Stimulated activated CD4-positive, alpha-beta T cell treated with anti-CD3 and anti-CD28 coated beads, Interleukin-1b, Interleukin-23, amount 100 ng/mL, for 48 hours (primary cell): ENCODE results near the gene PGBD5.

ENCODE experiments used
- DNase-seq: peaks from one replicate; pipeline ENCODE4 v3.0.0-alpha.2; 2020

Gene PGBD5

DNA sequence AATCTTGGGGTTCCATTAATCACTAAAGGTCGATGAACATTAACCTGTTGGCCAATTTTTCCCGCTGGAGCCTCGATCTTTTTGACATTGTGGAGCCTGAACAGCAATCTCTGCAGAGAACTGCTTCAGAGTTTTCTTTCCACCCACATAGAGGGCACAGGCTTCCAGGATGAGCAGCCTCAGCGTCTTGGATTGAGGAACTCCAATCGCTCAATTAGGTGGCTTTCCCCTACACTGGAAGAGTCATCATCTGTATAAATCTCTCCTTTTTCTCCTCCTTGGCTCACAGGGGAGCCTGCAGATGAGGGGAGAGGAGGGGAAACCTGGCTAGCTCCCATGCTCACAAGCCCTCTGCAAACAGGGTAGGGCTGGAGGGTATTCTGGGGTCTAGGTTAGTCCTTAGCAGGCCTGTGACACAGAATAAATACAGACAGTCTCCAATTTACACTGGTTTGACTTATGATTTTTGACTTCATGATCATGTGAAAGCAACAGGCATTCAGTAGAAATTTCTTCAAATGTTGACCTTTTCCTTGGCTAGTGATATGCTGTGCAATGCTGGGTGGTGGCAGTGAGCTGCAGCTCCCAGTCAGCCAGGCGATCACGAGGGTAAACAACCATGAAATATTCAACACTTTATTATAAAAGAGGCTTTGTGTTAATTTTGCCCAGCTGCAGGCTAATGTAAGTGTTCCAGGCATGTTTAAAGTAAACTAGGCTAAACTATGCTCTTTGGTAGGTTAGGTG lies 80.8 kb downstream of the PGBD5 start:
- no peak for DNase-seq

DNA sequence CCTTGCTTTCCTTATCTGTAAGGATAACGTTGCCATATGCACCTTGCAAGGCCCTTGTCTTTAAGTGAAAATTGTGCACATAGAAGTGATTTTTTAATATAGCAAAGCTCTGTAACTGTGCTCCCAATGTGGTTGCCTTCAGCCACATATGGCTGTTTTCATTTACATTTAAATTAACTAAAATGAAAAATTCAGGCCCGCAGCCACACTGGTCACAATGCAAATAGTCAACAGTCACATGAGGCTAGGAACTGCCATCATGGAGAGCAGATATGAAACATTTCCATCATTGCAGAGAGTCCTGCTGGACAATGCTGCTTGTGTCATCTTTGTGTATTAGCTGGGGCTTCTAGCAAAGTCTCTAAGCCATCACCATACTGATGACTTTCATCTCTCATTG lies 83.4 kb downstream of the PGBD5 start:
- no peak for DNase-seq

DNA sequence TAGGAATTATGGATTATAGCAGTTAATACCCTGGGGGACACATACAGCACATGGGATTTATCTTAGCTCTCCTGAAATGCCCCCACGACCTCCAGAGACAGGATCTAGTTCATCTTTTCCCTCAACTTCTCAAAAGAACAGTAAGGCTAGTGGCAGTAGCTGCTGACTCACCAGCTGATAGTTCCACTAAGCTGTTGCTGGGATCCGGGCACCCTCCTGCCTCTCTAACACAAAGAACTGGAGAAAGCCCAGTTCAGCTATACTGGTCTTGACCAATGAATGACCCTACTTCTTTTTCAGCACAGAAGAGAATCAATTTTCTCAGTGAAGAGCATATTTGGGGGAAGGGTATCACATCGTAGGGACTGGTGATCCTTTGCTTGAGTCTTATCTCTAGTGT lies 84.1 kb downstream of the PGBD5 start:
- DNase-seq: no peak

DNA sequence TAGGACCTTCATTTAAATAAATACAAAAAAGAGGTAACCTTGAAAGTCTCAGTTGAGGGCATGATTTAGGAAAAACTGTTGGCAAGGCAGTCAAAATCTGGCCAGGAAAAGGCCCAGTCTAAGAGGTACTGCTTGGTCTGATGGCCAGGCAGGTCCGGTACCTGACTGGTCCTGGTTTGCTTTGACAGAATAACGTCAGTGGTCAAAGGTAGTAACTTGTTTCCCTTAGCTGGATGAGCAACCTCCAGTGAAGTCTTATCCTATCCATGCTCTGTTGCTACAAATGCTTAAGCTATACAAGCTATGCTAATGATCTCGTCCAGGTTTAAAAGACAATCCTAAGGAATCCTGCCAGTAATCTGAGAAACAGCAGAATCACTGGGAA lies 85.0 kb downstream of the PGBD5 start:
- no peak for DNase-seq

DNA sequence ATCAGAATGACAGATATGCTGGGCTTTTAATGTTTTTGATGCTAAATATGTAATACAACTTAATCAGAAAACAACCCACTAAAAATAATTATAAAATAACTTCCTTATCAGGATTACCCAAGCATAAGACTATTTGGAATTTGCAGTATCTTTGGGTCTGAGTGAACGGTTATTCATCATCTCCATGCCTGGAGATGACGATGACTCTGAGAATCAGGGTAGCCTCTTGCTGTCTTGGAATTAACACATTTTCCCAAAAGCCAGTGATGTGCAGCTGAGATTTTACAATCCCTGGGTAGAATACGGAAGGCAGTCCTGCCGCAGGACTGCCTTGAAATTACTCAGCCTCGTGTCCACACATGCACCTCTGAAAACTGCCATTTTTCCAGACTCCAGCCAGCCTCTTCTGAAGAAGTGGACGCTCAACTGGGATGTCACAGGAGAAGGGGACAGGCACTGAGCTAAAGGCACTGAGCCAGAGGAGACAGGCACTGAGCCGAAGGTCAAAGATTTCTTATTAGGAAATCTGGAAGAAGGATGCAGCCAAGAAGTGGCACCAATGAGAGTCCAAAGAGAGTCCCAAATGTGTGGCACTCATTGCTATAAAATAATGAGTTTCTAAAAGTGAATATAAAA lies 85.5 kb downstream of the PGBD5 start:
- DNase-seq: no peak

DNA sequence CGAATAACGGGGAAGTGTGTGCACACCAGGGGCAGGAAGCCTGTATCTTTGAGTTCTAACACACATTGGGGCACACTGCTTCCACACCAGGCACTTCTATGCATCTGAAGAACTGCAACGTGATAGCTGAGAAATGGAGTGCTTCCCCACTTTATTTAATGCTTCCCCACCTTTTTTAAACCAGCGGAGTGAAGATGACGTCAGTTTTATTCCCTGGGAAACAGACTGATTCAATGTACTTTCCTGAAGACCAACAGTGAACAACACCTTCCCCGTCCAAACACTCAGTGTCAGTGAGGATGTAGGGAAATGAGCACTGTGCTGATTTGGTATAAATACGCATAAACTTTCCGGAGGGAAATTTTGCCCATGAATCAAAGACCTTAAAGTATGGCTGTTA lies 87.1 kb downstream of the PGBD5 start:
- DNase-seq: no peak

DNA sequence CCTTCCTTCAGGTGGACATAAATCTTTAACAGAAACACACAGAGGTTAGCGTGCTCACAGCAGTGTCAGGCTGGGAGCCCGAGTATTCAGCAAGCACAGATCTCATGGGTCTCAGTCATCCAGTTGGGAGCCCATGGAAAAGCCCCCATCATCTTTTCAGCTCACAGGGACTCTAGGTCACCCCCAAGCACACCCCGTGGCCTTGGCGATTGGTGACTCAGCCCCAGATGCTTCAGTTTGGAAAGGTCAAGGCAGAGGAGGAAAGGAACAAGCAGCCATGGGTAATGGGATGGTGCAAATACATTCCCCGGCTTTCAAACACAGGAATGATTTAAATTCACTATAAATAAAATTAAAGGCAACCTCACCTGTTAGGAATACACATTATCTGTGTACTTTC lies 88.9 kb downstream of the PGBD5 start:
- DNase-seq: no peak

DNA sequence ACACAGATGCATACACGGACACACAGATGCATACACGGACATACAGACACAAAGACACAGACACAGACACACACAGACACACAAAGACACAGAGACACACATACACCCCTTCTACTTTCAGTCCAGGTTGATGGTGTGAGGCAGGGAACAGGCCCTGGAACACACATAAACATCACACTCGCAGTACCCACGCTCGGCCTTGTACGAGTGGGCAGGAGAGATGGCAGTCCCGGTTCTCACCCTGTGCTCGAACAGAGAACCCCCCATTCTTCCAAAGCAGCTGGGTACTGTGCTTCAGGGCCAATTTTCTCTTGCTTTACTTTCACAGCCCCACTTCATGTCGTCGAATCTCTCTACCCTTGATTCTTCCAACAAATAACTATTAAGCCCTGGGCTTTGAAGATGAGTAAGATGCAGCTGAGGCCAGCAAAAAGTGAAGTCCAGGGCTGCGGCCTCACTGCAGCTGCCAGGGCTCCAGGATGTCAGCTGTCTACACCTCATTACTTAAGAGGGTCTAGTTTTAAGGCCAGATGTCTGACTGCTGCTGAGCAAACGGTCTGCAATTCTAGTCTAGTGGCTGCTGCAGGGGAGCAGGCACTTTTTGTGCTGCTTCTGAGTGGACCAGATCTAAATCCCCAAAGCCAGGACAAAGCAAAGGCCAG lies 90.1 kb downstream of the PGBD5 start:
- DNase-seq: no peak

DNA sequence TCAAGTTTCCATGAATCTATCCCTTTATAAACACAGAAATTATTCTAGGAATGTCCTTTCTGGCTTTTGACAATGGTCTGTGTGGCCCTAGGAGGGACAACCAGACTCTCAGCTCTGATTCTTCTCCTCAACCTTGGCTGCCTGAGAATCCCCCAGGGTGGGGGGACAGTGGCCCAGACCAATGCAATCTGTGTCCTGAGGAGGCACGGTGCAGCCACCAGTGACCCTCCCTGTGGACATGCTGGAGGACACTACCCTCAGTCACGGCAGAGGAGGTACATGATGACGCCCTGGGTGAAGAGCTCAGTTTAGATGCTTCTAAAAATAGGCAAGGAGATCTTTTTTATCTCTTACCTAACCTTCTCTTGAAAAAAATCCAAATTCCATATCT lies 91.7 kb downstream of the PGBD5 start:
- no peak for DNase-seq

DNA sequence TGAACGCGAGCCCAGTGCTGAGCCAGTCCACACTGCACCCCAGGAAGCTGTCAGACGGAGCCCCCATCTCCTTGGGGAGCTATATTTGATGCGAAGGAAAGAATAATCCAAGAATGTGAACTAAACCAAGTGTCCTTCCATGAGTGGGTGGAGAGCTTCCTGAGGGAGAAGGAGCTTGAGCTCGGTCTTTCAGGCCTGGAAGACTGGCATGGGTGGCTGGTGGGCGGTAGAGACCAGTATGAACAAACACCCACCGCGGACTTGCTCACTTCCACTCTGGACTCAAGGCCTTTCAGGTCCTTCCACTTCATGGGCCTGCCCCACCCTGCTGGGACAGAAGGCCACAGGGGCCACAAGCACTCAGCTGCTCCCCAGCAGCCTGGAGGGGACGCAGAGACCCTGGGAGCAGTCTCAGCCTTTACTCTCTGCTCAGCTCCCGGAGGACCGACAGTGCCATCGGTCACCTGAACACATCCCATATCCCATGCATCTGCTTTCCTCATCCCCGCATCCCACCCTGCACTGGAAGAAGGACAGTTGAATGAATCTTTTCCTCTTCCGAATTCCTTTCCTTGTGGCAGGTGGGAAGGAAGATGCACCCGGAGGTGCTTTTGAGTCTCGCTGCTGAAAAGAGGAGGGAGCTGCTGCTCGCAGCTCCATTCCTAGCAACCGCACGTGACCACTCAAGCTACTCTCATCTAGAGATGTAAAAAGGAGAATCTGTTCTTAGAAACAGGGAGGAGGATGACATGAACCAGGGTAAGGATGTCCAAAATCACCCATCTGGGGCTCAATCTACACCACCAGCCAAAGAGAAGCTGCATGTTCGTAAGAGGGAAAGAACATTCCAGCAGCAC lies 92.3 kb downstream of the PGBD5 start:
- DNase-seq: no peak

DNA sequence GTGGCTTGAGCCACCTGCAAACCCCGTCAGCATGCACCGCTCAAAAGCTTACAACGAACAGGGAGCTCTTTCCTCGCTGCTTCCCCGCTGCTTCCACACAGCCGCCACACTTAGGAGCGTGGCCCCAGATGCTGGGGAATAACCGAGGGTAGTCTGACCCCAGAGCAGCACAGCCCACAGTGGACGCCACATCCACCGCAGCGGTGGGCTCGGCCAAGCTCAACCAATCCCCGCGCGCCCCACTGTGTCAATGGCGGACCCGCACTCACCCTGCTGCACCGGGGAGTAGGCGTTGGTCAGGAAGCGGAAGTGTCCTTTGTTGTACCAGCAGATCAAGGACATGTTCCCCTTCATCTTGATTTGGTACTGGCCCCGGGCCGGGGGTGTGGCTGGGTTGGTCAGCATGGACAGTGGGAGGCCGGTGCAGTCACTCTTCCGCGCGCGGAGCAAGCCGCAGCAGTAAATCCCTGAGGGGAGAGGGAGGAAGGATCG lies 93.5 kb downstream of the PGBD5 start:
- DNase-seq: no peak

DNA sequence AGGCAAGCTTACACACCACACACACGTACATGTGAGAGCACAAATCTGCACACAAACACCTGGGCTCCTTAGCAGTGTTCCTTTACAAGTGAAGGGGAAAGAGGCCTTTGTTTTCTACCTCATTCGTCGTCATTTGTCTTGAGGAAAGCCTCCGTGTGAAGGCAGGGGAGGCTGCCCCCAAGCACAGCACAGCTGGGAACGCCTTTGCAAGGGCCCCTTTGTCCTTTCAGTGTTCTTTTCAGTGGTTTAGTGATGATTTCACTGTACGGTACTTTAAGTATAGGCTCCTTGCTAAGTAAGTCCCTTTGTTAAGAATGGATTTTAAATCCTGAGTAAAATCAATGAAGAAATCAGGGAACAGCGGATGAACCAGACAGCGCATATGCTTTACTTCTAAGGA lies 94.1 kb downstream of the PGBD5 start:
- DNase-seq: no peak

DNA sequence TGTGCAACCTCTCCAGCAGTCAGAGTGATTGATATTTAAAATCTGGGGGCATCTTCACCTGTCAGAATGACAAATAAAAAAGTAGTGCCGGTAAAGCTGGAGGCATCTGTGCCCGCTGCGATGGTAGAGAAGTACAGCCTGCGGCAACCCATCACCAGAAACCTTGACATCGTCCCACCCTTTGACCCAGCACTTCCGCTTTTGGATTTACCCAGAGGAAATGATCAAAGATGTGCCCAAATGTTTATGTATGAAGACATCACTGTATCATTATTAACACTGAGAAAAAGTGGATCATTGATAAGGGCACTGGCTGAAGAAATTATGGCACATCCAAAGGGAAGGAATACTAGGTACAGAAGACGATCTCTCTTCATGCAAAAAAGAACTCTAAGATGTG lies 96.0 kb downstream of the PGBD5 start:
- no peak for DNase-seq

DNA sequence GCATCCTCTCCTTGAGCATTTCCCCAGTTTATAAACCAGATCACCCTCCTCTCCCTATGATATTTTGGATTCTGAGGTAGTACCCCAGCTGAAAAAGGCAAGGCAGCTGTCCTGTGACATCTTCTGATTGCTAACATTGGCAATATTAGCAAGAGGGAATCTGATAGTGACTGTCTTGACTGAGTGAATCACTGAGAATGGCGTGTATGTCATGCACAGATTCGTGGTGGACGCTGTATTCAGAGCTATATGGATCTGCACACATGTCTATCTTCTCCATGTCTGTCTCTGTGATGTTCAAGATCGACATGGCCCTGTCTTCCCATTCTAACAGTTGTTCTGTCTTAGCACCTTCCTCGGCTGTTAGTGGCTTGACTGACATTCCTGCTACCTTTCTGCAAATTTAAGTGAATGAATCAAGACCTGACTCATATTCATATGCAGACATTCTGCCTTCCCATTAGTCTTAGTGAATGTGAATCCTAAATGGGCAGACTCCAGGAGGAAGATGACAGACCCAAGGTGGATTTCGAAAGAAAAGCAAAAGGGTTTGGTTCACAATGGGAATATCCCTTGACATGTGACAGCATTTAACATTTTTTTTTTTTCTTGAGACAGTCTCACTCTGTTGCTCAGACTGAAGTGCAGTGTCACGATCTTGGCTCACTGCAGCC lies 97.7 kb downstream of the PGBD5 start:
- no peak for DNase-seq

DNA sequence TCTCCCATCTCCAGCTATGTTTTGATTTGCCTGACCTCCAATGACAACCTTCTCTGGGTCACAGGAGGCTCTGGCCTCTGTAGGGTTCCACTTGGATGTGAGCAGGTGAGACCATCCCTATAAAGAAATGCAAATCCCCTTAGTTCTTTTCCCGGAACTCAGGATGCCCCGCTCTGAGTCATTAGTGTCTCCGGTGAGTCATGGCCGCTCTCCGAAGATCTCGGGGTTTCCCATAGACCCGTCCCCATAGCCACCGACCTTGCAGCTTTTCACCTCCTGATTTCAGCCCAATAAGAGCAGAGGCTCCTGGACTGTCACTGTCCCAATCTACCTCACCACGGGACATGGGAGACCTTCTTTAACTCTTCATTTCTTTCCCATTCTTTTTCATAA lies 98.2 kb downstream of the PGBD5 start:
- peak; percentile 35 for DNase-seq

DNA sequence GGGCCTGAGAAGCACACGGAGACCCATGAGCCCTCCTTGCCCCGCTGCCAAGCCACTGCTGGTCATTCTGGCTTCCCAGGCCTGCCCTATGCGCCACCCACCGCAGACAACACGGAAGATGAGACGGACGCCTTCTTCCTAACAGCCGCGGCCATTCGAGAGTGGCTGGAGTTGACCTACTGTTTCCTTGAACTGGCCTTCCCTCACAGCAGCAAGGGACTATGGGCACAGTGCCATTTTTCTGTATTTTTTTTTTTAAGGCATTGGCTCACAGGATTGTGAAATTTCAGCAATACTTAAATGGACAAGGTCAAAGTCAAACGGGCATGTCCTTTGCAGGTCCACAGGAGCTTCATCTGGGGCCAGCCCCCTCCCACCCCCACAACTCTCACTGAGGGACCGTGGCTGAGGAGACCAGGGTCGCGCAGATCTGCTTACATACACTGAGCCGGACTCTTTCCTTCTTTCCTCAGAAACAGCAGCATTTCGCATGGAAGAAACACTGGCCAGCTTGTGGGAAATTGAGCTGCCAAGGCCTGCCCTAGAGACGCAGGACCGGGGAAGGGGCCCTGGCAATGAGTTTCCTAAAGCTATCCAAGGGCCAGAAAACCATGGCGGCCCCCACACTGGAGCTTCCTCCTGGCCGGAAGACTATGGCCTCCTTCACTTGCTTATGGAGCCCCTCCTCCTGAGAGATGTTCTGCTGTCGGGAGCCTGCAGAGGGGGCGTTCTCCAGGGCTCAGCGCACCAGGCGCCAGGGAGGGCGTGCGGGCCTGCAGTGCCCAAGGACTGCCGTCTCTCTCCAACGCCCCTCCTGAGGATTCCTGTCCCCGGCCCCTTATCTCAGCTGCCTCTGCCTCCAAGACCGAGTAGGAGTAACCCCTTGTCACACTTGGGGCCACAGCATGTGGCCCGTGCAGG lies 98.9 kb downstream of the PGBD5 start:
- DNase-seq: no peak

DNA sequence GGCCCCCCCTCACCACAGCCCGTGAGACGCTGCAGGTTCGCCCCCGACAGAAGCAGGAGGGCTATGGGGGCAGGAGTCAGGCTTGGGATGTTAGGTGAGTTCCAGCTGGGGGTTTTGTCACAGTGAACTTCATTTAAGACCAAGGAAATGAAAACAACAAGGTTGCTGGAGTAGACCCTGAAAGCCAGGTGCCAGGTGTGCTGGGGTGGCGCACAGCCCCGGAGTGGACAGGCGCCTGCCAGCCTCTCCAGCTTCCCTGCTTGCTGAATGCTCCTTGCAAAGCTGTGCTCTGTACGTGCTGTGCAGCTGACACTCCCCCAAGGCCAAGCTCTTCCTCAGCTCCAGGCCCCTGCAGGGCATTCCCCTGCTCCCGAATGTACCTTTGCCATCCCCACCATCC lies 102.4 kb downstream of the PGBD5 start:
- DNase-seq: no peak

DNA sequence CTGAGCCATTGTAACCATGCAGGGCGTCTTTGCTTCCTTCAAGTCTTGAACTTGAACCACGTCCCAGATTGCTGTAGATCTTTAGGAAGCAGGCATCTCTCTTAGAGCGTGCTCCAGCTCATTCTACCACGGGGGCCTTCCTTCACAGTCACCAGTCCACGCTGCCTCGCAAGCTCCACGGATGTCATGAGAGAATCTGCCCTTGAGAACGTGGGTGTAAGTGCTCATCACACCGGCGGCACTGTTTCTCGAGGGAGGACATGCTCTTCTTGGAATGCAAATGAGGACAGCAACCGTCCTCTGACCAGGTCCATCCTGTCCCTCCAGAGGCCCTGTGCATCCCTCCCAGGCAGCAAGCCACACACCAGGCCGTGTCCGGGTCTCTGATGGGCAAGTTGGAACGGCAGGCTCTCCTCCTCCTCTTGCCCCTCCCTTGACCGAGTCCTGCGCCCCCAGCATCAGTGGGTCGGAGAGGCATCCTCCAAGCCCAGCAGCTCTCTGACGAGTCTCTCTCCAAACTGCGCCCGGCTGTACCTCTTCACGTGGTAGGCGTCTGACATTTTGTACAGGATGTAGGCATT lies 103.1 kb downstream of the PGBD5 start:
- DNase-seq: no peak

DNA sequence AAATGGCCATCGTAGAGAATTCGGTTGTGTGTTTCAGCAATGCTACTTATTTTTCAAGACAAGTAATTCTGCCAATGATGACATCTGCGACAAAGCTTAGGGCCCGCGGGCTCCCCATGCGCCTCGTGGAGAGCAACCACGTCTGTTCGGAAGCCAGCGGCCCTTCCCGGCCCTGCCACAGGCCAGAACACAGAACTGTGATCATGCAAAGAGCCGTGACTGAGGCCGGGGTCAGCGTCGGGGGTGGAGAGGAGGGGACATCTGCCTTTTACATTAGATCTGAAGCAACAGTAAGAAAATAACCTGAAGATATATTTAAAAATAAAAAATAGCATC lies 103.7 kb downstream of the PGBD5 start:
- DNase-seq: no peak

DNA sequence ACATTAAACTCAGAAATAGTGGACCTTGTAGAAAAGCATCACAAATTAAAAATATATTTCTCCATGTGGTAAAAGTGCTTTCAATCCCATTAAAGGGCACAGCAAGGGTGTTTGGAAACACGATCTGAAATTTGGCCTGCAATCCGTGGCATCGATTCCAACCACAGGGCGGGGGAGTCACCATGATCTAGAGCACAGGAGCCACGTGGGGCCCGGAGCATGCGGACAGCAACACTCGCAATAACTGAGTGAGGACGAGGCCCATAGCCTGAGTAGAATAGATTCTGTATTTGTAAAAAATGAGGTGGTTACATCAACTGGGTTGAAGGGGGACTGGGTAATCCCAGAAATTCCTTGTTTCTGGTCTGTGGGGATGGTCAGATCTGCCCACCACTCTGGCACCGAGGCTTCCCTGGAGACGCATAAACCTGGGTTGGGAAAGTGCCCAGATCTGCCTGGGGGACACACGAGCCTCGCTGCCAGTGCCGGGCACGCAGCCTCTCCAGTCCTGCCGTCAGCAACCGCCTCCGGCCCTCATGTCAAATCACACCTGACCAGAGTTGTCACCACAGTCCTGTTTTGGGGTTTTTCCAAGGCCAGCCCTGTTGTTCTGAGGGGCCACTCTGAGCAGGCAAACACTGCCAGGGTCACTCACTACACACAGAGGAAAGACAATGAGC lies 104.3 kb downstream of the PGBD5 start:
- DNase-seq: no peak

DNA sequence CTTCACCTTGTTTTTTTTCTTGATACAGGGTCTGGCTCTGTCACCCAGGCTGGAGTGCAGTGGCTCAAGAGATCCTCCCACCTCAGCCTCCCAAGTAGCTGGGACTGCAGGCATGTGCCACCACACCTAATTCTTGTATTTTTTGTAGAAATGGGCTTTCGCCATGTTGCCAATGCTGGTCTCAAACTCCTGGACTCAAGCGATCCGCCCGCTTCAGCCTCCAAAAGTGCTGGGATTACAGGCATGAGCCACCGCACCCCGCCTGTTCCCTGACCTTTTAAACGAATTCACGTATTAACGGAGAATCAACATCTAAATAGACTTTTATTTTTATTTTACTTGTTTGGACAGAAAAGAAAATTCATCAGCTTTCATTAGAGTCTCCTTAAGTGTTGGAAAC lies 104.8 kb downstream of the PGBD5 start:
- DNase-seq: no peak
